ENCODE results near the gene NLGN2.
A peak's percentile ranks its signal among the peaks of the same experiment; 100 is the strongest.
"Not testable (repeated sequence)": the region's sequence is repeated elsewhere in the genome, so short reads cannot be mapped to it uniquely, and the experiment has no call there.

NLGN2 gene

GRCh38 chr17:7407485-7408251 is at the start of gene NLGN2:
Gene NLGN2, plus strand, starts transcription at chr17:7407845. Its CDS starts 411 bp downstream, at chr17:7408256.
- Mint-ChIP-seq H3K4me3 (peak within 1 kb of the TSS; percentile 6), H3K27me3 (peaks cover 64% of the 10 kb centered on the region), H3K27ac (no peak within 1 kb of the TSS), H3K4me1 (peaks cover 19% of the 10 kb centered on the region), H3K9me3 (no peaks in the 10 kb centered on the region), H3K36me3 (peaks cover 1% of the 10 kb centered on the region)
- CTCF ChIA-PET = interaction anchor here (0.8 to 1.3 kb wide), 2 partner anchors 71 to 80 kb away, joined by 3 to 4 read pairs; partner anchors contain the start of gene ACAP1
- no peak for DNase-seq

GRCh38 chr17:7361906-7362305 is 45.7 kb upstream of the NLGN2 start:
- DNase-seq = no peak
- H3K4me3 Mint-ChIP-seq = no peak overlapping the region
- H3K27me3 Mint-ChIP-seq = peaks cover 37% of the 10 kb centered on the region
- H3K9me3 Mint-ChIP-seq = no peaks in the 10 kb centered on the region
- no peak overlapping the region for H3K27ac Mint-ChIP-seq
- H3K4me1 Mint-ChIP-seq = no peaks in the 10 kb centered on the region
- H3K36me3 Mint-ChIP-seq = no peaks in the 10 kb centered on the region
- CTCF ChIA-PET = interaction anchor here (2.1 kb wide), 1 partner anchor 74 kb away, joined by 6 read pairs; the partner anchor contains the start of gene TMEM102

GRCh38 chr17:7363311-7363710 is 44.3 kb upstream of the NLGN2 start:
- no peaks in the 10 kb centered on the region for H3K4me1 Mint-ChIP-seq
- H3K27me3 Mint-ChIP-seq = peaks cover 43% of the 10 kb centered on the region
- no peak overlapping the region for H3K4me3 Mint-ChIP-seq
- no peaks in the 10 kb centered on the region for H3K9me3 Mint-ChIP-seq
- H3K36me3 Mint-ChIP-seq = no peaks in the 10 kb centered on the region
- H3K27ac Mint-ChIP-seq = no peak overlapping the region
- no peak for DNase-seq
- CTCF ChIA-PET = interaction anchor here (0.6 kb wide), 1 partner anchor 324 kb away, joined by 3 read pairs; no protein-coding TSS in a partner anchor

- H3K9me3 Mint-ChIP-seq, CTCF ChIA-PET, H3K4me1 Mint-ChIP-seq, H3K4me3 Mint-ChIP-seq, DNase-seq, H3K36me3 Mint-ChIP-seq, H3K27ac Mint-ChIP-seq: not testable (repeated sequence)
- H3K27me3 Mint-ChIP-seq = peaks cover 58% of the 10 kb centered on the region
Observed at GRCh38 chr17:7365963-7366362, 41.7 kb upstream of the NLGN2 start.

GRCh38 chr17:7367083-7367482 is 40.6 kb upstream of the NLGN2 start:
- no peak overlapping the region for H3K27ac Mint-ChIP-seq
- H3K36me3 Mint-ChIP-seq = no peaks in the 10 kb centered on the region
- peaks cover 57% of the 10 kb centered on the region for H3K27me3 Mint-ChIP-seq
- no peaks in the 10 kb centered on the region for H3K4me1 Mint-ChIP-seq
- DNase-seq = no peak
- CTCF ChIA-PET = no interaction called here
- no peaks in the 10 kb centered on the region for H3K9me3 Mint-ChIP-seq
- no peak overlapping the region for H3K4me3 Mint-ChIP-seq

GRCh38 chr17:7367918-7368598 is 39.6 kb upstream of the NLGN2 start:
- Mint-ChIP-seq H3K27ac (no peak overlapping the region), H3K4me1 (no peaks in the 10 kb centered on the region), H3K36me3 (no peaks in the 10 kb centered on the region), H3K4me3 (no peak overlapping the region), H3K27me3 (peaks cover 62% of the 10 kb centered on the region), H3K9me3 (no peaks in the 10 kb centered on the region)
- CTCF ChIA-PET = interaction anchor here (0.6 to 1.0 kb wide), 3 partner anchors 12 to 279 kb away, joined by 3 to 4 read pairs (median 3); no protein-coding TSS in a partner anchor
- no peak for DNase-seq

GRCh38 chr17:7368599-7368994 is 39.0 kb upstream of the NLGN2 start:
- CTCF ChIA-PET = interaction anchor here (0.6 to 1.0 kb wide), 3 partner anchors 12 to 279 kb away, joined by 3 to 4 read pairs (median 3); no protein-coding TSS in a partner anchor
- H3K4me1 Mint-ChIP-seq, H3K4me3 Mint-ChIP-seq, H3K36me3 Mint-ChIP-seq, DNase-seq, H3K9me3 Mint-ChIP-seq, H3K27ac Mint-ChIP-seq: not testable (repeated sequence)
- H3K27me3 Mint-ChIP-seq = peaks cover 57% of the 10 kb centered on the region

GRCh38 chr17:7369825-7370224 is 37.8 kb upstream of the NLGN2 start:
- Mint-ChIP-seq H3K27ac (no peak overlapping the region), H3K9me3 (no peaks in the 10 kb centered on the region), H3K4me1 (no peaks in the 10 kb centered on the region), H3K36me3 (no peaks in the 10 kb centered on the region), H3K4me3 (no peak overlapping the region), H3K27me3 (peaks cover 56% of the 10 kb centered on the region)
- CTCF ChIA-PET = interaction anchor here (1.6 kb wide), 1 partner anchor 14 kb away, joined by 6 read pairs; the partner anchor contains the start of gene TMEM95
- DNase-seq = no peak

GRCh38 chr17:7370853-7371252 is 36.8 kb upstream of the NLGN2 start:
- no peak for DNase-seq
- Mint-ChIP-seq H3K36me3 (no peaks in the 10 kb centered on the region), H3K4me3 (no peak overlapping the region), H3K27me3 (peaks cover 56% of the 10 kb centered on the region), H3K27ac (no peak overlapping the region), H3K4me1 (no peaks in the 10 kb centered on the region), H3K9me3 (no peaks in the 10 kb centered on the region)
- CTCF ChIA-PET = interaction anchor here (1.6 kb wide), 1 partner anchor 16 kb away, joined by 6 read pairs; the partner anchor contains the start of gene TMEM95

- peaks cover 2% of the 10 kb centered on the region for H3K36me3 Mint-ChIP-seq
- no peak for DNase-seq
- H3K27ac Mint-ChIP-seq = no peak overlapping the region
- peaks cover 53% of the 10 kb centered on the region for H3K27me3 Mint-ChIP-seq
- CTCF ChIA-PET = interaction anchor here (2.2 kb wide), 1 partner anchor 18 kb away, joined by 6 read pairs; no protein-coding TSS in a partner anchor
- H3K9me3 Mint-ChIP-seq = peaks cover 3% of the 10 kb centered on the region
- H3K4me3 Mint-ChIP-seq = no peak overlapping the region
- no peaks in the 10 kb centered on the region for H3K4me1 Mint-ChIP-seq
Observed at GRCh38 chr17:7374353-7374752, 33.3 kb upstream of the NLGN2 start.

GRCh38 chr17:7379134-7379533 is 28.5 kb upstream of the NLGN2 start:
- H3K27me3 Mint-ChIP-seq = peaks cover 65% of the 10 kb centered on the region
- DNase-seq = no peak

GRCh38 chr17:7380321-7380720 is 27.3 kb upstream of the NLGN2 start:
- DNase-seq = no peak
- CTCF ChIA-PET = no interaction called here
- Mint-ChIP-seq H3K27ac (no peak overlapping the region), H3K4me3 (no peak overlapping the region), H3K9me3 (peaks cover 7% of the 10 kb centered on the region), H3K27me3 (peaks cover 65% of the 10 kb centered on the region), H3K36me3 (peaks cover 2% of the 10 kb centered on the region), H3K4me1 (peaks cover 17% of the 10 kb centered on the region)

More at GRCh38 chr17:7379134-7379533, 28.5 kb upstream of the NLGN2 start:
- Mint-ChIP-seq H3K4me3 (no peak overlapping the region), H3K27ac (no peak overlapping the region), H3K4me1 (peaks cover 11% of the 10 kb centered on the region), H3K36me3 (peaks cover 2% of the 10 kb centered on the region), H3K9me3 (peaks cover 7% of the 10 kb centered on the region)
- CTCF ChIA-PET = no interaction called here

GRCh38 chr17:7380855-7381683 is 26.6 kb upstream of the NLGN2 start, which contains the start of gene TNK1:
Gene TNK1, plus strand, starts transcription at chr17:7381089. Its CDS starts 1,838 bp downstream, at chr17:7382927.
- H3K4me1 Mint-ChIP-seq = peaks cover 20% of the 10 kb centered on the region
- H3K4me3 Mint-ChIP-seq = no peak within 1 kb of the TSS
- H3K27ac Mint-ChIP-seq = no peak within 1 kb of the TSS
- peaks cover 6% of the 10 kb centered on the region for H3K36me3 Mint-ChIP-seq
- peaks cover 7% of the 10 kb centered on the region for H3K9me3 Mint-ChIP-seq
- DNase-seq = no peak
- H3K27me3 Mint-ChIP-seq = peaks cover 65% of the 10 kb centered on the region
- CTCF ChIA-PET = no interaction called here

- H3K4me3 Mint-ChIP-seq = peak overlapping the region; percentile 50
- peaks cover 25% of the 10 kb centered on the region for H3K4me1 Mint-ChIP-seq
- DNase-seq = no peak
- H3K27ac Mint-ChIP-seq = no peak overlapping the region
- peaks cover 7% of the 10 kb centered on the region for H3K9me3 Mint-ChIP-seq
- H3K36me3 Mint-ChIP-seq = peaks cover 11% of the 10 kb centered on the region
- H3K27me3 Mint-ChIP-seq = peaks cover 55% of the 10 kb centered on the region
- CTCF ChIA-PET = no interaction called here
Observed at GRCh38 chr17:7382901-7383300, 24.7 kb upstream of the NLGN2 start.

Measured in activated naive CD4-positive, alpha-beta T cell treated with anti-CD3 and anti-CD28 coated beads, Interleukin-2, amount 10 ng/mL, durations not matched to agents 7 days and 5 days (primary cell).